HG03175 (cell line): ENCODE data around the gene RPRD1B.
"Not testable (repeated sequence)": the region's sequence is repeated elsewhere in the genome, so short reads cannot be mapped to it uniquely, and the experiment has no call there.

Experiments used
- ATAC-seq: cut with Tn5 transposase; IDR thresholded peaks from one replicate; pipeline ENCODE4 v1.9.1; 2021; ENCODE audit warnings: mild to moderate bottlenecking, moderate library complexity; ENCODE audit not compliant: unreplicated experiment

RPRD1B gene

DNA sequence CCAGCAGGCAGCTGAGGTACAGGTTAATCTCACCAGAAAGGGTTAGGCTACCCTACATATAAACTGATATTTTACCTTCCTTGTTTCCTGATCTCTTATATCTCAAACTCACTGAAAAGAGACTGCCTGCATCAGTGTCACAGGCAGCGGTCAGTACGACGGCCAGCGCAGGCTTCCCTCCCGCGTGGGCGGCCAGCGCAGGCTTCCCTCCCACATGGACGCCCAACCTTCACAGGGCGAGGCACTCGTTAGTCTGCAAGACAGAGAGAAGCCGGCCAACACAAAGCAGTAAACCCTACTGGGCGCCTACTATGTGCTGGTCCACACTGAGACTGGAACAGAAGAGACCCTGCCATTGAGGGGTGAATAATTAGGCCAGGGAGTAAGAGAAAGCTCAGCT is 33.3 kb upstream of the RPRD1B start:
- no peak for ATAC-seq

GRCh38 chr20:38001173-38001875 is 32.2 kb upstream of the RPRD1B start:
- ATAC-seq, result no peak

DNA sequence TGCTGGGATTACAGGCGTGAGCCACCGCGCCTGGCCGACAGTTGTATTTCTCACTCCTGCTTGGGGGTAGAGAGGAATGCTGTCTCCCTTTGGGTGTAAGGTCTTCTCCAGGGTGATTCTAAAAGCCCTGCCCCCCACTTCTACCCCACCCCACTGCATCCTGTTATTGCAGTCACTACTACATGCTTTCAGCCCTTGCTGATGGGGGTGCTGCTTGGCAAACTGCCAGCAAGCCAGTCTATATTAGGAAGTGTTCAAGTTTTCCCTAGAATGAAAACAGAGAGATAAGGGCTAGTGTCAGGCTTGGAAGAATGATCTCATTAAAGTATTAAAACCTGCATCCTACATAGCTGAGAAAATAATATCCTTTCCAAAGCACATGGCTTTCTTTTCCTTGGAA is 31.6 kb upstream of the RPRD1B start:
- no peak for ATAC-seq

GRCh38 chr20:38002422-38002821 is 31.1 kb upstream of the RPRD1B start:
- no peak for ATAC-seq

DNA sequence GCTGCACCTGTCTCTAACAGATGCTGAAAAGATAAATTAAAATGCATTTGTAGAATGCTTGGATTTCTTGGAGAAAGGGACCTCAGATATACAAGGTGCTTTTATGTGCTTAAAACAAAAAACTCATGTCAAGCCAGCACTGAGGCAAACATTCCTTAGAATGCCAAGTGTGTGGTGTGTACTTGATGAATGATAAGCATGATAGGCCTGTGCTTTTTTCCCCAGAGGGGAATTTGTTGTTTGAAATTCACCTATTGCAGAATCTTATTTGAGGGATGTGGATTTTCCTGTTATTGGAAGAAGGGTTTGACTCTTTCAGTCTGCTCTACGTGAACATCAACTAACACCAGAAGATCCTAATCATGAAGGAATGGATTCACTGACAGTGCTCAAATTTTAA is 29.1 kb upstream of the RPRD1B start:
- no peak for ATAC-seq

- ATAC-seq, result no peak
Observed at GRCh38 chr20:38005903-38006302, 27.6 kb upstream of the RPRD1B start.

DNA sequence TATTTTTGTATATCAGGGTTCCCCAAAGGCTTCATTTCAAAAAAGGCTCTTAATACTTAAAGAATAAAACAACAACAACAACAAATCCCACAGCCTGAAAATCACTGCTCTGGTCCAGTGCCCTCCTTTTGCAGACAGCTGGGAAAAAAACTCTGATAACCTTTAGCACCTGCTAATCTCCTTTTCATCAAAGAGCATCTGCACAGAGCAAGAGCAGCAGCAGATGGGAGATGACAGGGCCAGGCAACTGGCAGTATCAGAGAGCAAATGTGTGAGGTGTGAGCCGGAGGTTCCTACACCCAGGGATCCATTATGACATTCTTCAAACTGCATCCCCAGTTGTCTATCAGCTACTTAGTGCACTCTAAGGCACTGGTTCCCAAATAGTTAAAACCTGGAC is 26.0 kb upstream of the RPRD1B start:
- no peak for ATAC-seq

DNA sequence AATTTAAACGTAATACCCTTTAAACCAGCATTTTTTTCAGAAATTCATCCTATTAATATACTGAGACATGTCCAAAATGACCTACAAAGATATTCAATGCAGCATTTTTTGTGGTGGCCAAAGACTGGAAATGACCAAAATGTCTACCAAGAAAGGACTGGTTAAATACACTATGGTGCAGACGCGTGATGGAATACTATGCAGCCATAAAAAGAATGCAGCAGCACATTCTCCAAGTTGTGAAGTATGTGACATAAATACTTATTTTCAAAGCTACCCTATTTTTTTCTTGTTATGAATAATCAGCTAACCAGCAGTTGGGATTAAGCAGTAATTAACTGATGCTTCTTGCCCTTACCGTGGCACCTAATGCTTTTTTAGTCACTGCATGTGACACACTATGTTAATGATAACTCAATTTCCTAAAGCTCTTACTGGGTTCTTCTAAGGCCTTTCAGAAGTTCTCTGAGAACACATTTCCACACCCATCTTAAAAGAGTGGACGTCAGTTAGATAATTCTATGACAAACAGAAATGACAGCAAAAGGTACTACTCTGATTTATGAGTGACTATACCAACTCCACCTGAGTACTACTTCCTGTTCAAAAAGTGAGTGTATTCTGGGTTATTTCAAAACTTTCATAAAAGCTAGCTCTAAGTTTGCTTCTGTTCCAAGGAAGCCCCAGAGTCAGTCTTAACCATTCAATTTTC is 25.2 kb upstream of the RPRD1B start:
- ATAC-seq, result no peak

DNA sequence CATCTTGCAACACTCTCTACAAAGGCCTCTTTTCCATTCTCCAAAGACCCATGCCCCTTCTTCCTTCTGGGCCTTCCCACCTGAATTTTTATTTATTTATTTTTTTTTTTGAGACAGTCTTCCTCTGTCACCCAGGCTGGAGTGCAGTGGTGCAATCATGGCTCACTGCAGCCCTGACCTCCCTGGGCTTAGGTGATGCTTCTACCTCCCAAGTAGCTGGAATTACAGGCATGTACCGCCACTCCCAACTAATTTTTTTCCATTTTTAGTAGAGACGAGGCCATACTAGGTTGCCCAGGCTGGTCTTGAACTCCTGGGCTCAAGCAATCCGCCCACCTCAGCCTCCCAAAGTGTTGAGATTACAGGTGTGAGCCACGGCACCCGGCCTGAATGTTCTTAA is 24.1 kb upstream of the RPRD1B start:
- not testable (repeated sequence) for ATAC-seq

GRCh38 chr20:38011696-38012095 is 21.9 kb upstream of the RPRD1B start:
- ATAC-seq, result no peak

DNA sequence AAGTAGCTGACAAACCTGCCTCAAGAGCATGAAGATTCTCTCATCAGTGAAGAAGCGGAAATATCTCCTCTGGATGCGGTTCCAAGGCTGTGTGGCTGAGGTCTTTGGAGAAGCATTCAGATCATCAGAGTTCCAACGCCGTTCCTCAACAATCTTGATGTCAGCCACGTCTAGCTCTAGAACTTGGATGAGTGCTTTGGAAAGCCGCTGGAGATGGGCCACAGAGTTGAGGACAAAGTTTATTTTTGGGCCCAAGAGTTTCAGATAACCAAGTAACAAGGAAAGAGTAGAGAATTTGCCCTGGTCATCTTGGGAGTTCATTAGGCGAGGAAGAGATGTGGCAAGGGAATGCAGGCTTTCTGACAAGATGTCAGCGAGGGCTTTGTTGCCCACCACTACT is 21.2 kb upstream of the RPRD1B start:
- ATAC-seq, result no peak

DNA sequence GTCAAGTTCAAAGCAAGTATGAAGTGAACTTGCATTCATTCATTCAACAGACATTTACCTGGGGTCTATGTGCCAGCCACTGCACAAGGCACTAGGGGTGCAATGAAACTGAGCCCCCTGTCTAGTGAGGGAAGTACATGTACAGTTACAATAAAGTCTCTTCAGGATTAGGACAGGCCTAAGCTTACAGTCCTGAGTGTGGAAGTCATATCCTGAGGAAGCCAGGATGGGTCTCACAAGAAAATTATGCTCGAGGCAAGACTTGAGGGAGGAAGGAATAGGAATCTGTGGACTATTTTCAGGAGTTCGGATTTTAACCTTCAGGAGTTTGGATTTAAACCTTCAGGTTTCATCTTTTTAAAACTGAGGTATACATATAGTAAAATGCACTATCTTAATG is 19.7 kb upstream of the RPRD1B start:
- ATAC-seq, result no peak

DNA sequence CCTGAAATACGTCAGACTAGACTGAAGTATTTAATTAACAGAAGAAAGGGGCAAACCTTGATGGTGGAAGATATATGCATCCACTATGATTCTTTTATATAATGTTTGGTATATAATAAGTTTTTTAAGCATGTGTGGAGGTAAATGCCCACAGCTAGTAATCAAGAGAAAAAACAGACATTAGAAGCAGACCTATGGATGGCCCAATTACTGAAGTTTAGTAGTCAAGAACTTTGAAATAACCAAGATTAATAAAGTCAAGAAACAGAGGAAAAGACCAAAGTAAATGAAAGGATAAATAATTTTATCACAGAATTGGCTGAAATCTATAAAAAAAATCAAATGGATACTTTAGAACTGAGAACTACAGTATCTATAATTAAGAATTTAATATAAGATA is 15.6 kb upstream of the RPRD1B start:
- no peak for ATAC-seq

GRCh38 chr20:38018385-38018784 is 15.2 kb upstream of the RPRD1B start:
- no peak for ATAC-seq

DNA sequence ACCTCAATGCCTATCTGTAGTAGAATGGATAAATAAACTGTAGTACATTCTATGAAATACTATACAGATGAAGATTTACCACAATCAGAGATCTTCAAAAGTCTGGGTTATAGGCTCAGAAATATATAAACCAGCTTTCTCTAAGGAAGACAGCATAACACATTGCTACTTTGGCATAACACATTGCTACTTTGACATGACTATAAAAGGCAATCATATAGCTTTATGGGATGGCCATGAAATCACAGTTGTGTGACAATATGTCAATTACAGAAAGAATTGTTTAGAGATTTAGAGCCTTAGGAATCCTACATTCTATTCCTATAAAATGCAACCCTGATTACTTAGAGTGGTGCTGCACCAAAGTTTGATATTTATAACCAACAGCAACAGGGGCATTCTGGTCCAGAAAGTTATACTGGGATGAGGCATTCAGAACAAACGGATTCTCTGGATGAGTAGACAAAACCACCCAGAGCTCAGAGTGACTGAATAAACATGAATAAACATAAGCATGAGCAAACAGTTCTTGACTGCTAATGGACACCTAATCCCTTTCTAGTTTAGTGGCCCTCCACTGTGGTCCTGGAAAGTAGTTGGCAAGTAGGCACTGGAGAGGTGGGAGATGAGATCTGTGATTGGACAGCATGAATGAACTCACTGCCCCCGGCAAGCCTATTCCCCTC is 12.3 kb upstream of the RPRD1B start:
- no peak for ATAC-seq

DNA sequence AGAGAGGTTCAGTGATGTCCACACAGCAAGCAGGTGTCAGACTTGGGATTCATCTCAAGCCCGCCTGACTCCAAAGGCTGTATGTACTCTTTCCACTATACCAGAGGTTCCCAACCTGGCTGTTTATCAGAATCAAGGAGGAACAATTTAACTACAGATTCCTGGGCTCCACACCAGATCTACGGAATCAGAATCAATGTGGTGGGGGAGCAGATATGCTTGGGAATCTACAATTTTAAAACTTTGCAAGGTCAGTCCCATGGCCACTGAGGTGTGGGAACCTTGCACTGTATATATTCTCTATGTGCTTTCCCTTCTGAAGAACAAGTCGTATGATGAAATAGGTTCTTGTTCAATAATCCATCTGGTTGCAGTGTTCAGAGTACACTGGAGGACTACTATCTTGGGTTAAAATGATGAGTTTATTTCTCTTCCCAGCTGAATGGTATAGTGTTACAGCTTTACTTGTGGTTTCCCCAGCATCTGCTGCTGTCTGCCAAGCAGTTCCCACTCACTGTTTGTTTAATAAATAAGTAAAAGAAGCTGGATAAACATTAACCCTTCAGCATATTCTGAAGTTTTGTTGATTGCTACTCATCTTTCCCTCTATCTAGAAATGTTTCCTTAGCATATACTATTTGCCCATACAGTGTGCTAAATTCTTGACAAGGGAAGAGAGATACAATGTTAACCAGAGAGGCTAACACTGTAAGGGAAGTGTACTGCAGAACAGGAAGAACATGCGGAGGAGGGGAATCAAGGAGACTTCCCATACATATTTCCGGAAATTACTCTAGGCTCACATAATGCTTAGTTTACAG is 10.2 kb upstream of the RPRD1B start:
- ATAC-seq, result no peak

DNA sequence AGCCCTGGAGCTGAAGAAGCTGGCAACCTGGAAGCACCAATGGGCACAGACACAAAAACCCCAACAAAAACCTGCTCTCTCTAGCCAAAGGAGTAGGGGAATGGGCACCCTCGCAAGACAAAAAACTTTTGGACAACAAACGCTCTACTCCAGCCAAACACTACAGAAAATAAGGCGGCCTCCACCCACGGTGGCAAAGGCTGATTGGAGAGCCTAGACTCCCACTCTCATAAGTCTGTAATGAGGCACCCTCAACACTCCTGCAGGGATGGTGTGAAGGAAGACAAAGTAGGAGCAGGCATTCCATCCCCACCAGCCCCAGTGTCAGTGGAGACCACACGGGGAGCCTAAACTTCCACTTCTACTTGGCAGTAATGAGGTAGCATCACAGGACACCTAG is 9.1 kb upstream of the RPRD1B start:
- no peak for ATAC-seq

GRCh38 chr20:38029453-38029852 is 4.1 kb upstream of the RPRD1B start:
- no peak for ATAC-seq

DNA sequence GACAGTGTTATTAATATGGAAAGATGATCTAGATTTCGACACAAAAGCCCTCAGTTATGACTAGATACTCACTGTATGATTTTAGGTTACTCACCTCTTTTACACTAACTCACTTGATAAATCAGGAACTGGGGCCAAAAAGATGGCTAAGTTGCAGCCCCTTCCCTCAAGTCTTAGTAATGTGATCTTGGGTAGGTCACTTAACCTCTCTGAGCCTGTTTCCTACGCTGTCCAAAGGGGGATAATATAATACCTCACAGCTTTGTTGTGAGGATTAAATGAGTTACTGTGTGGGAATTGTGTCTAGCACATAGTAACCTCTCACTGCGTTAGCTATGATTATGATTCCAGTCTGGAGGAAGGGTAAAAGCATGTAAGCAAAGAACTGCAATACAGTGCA is 1.6 kb upstream of the RPRD1B start:
- ATAC-seq, result no peak

GRCh38 chr20:38032585-38033329 is 789 bp upstream of the RPRD1B start:
- peak; percentile 64 for ATAC-seq
